Transverse colon (tissue), 4 donors: ENCODE results near the gene SHISA7.
A peak's percentile ranks its signal among the peaks of the same experiment; 100 is the strongest.
"Not testable (repeated sequence)": the region's sequence is repeated elsewhere in the genome, so short reads cannot be mapped to it uniquely, and the experiment has no call there.

Experiments used
- CTCF ChIP-seq, 5 experiments: fragments of 200-600 bp in 3 of 5; fragments of 450-650 bp in 2 of 5; sonication (generic) in 3 of 5; IDR thresholded peaks; 1 replicate in 2 of 5; 2 replicates in 3 of 5; pipeline ENCODE4 v1.5.1; 2016 to 2017; ENCODE audit warnings: antibody characterized with exemption in 5 of 5, inconsistent platforms in 3 of 5, mild to moderate bottlenecking in 2 of 5, moderate library complexity in 1 of 5
- EP300 ChIP-seq: sonication (generic); formaldehyde crosslinking; IDR thresholded peaks from one replicate; pipeline ENCODE4 v1.6.1; 2017; ENCODE audit warnings: antibody characterized with exemption, low read depth
- POLR2A ChIP-seq: fragments of 450-650 bp; IDR thresholded peaks from one replicate; pipeline ENCODE4 v1.6.1; 2016; ENCODE audit warnings: antibody characterized with exemption, mild to moderate bottlenecking, moderate library complexity
- POLR2AphosphoS5 ChIP-seq, 3 donors: sonication (generic); formaldehyde crosslinking; IDR thresholded peaks; one replicate each; pipeline ENCODE4 v1.6.1; 2016; ENCODE audit warnings: antibody characterized with exemption in 3 of 3

GRCh38 chr19:55407550-55407799 lies 35.6 kb downstream of the SHISA7 start, which contains the start of gene UBE2S:
- not testable (repeated sequence) for TF ChIP-seq CTCF (IDR thresholded peaks at IDR 0.05); POLR2A; EP300
- peak; percentile 98 to 99 (median 99) for TF ChIP-seq POLR2AphosphoS5 (IDR thresholded peaks at IDR 0.05)
